ENCODE measurements around the gene ZNF598.

DNA sequence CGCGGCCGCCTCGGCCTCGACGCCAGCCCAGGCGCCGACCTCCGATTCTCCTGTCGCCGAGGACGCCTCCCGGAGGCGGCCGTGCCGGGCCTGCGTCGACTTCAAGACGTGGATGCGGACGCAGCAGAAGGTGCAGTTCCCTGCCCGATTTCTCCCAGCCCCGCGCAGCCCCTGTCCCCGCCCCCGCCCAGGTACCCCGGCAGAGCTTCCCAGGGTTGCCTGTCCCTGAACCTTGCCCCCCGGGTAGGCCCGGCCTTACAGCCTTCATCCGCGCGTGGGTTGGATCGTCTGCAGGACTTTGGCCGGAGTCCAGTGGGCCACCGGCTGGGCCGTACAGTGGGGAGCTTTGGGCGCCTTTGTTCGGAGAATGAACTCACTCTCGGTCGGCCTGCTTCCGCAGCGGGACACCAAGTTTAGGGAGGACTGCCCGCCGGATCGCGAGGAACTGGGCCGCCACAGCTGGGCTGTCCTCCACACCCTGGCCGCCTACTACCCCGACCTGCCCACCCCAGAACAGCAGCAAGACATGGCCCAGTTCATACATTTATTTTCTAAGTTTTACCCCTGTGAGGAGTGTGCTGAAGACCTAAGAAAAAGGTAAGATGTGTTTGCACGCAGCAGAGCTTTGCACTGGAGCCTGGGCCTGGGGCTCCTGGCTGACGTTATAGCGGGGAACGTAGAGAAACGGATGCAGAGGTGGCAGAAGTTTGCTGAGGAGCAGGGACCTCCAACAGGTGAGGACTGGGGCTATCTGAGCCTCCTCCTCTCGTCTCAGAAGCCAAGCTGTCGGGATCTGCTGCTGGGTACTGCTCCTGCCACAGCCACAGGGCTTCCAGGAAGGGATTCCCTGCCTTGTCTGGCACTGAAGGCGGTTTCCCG lies 25.0 kb downstream of the ZNF598 start:
- TF ChIP-seq, protein P1, sequence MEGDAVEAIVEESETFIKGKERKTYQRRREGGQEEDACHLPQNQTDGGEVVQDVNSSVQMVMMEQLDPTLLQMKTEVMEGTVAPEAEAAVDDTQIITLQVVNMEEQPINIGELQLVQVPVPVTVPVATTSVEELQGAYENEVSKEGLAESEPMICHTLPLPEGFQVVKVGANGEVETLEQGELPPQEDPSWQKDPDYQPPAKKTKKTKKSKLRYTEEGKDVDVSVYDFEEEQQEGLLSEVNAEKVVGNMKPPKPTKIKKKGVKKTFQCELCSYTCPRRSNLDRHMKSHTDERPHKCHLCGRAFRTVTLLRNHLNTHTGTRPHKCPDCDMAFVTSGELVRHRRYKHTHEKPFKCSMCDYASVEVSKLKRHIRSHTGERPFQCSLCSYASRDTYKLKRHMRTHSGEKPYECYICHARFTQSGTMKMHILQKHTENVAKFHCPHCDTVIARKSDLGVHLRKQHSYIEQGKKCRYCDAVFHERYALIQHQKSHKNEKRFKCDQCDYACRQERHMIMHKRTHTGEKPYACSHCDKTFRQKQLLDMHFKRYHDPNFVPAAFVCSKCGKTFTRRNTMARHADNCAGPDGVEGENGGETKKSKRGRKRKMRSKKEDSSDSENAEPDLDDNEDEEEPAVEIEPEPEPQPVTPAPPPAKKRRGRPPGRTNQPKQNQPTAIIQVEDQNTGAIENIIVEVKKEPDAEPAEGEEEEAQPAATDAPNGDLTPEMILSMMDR (IDR thresholded peaks at IDR 0.05): no peak
- no peak for TF ChIP-seq EP300 (IDR thresholded peaks at IDR 0.05)

Data from upper lobe of left lung (tissue), 4 donors.